ENCODE results near the gene IGF2R. TPM values are rescaled to one million over a fixed set of nuclear protein-coding genes. Genes with fewer than 3 reads are reported as not detected.
A peak's percentile ranks its signal among the peaks of the same experiment; 100 is the strongest.

The IGF2R gene
- total RNA-seq, 4 donors from 2014 or later: 48.8 to 106 (median 92.3) TPM

DNA sequence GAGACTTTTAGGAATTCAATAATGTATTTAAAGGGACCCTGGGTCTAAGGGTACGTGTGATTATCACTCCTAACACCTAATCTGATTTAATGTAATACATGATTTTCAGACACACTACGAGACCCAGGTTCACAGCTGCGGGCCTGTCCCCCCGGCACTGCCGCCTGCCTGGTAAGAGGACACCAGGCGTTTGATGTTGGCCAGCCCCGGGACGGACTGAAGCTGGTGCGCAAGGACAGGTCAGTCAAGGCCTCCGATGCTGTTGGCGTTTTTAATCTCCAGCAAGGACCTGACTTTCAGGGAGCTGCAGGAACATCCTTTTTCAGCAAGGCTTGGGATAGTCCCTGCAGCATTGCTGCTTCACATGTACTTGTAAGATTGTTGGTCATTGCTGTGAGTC lies 58.2 kb downstream of the IGF2R start:
- Histone ChIP-seq H3K27ac (no peak overlapping the region), H3K9me3 (no peaks in the 10 kb centered on the region), H3K4me3 (no peak overlapping the region), H3K36me3 (peaks cover 0 to 26% (median 13%) of the 10 kb centered on the region in 4 donors), H3K4me1 (peaks cover 0 to 15% (median 2%) of the 10 kb centered on the region in 4 donors), H3K27me3 (no peaks in the 10 kb centered on the region)
- TF ChIP-seq EP300 (IDR thresholded peaks at IDR 0.05; ENCODE audit: low read depth) (no peak), POLR2A (IDR thresholded peaks at IDR 0.05) (no peak), POLR2AphosphoS5 (IDR thresholded peaks at IDR 0.05) (no peak)
- TF ChIP-seq, protein P1, sequence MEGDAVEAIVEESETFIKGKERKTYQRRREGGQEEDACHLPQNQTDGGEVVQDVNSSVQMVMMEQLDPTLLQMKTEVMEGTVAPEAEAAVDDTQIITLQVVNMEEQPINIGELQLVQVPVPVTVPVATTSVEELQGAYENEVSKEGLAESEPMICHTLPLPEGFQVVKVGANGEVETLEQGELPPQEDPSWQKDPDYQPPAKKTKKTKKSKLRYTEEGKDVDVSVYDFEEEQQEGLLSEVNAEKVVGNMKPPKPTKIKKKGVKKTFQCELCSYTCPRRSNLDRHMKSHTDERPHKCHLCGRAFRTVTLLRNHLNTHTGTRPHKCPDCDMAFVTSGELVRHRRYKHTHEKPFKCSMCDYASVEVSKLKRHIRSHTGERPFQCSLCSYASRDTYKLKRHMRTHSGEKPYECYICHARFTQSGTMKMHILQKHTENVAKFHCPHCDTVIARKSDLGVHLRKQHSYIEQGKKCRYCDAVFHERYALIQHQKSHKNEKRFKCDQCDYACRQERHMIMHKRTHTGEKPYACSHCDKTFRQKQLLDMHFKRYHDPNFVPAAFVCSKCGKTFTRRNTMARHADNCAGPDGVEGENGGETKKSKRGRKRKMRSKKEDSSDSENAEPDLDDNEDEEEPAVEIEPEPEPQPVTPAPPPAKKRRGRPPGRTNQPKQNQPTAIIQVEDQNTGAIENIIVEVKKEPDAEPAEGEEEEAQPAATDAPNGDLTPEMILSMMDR (IDR thresholded peaks at IDR 0.05): no peak
- intact Hi-C loops (cut with DNase I; ENCODE audit: low total_unique reads): no loop called here
- DNase-seq: no peak
- in situ Hi-C loops (cut with MboI; ENCODE audit: low pct_ligation_motif_present in 1 of 4, low pct_unique_long_range_greater_than_20kb in 1 of 4, low sequenced_read_pairs in 3 of 4): no loop called here
- 88 to 92% methylated on average over 1 to 11 of the region's 11 CpGs for WGBS, 2 donors (ENCODE audit: low coverage in 1 of 2)

DNA sequence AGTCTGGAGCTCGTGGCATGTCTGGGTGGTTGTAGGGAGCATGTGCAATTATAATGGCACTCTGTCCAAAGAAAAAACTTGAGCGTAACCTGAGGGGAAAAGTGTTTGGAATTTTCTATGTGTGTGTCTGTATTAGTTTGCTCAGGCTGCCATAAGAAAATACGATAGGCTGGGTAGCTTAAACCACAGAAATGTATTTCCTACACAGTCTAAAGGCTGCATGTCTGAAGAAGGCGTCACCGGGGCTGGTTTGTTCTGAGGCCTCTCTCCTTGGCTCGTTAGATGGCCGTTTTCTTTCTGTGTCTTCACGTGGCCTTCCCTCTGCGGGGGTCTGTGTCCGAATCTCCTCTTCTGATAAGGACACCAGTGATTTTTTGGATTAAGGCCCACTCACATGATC lies 59.0 kb downstream of the IGF2R start:
- Histone ChIP-seq H3K27me3 (no peaks in the 10 kb centered on the region), H3K36me3 (peaks cover 0 to 34% (median 18%) of the 10 kb centered on the region in 4 donors), H3K4me3 (no peak overlapping the region), H3K4me1 (peaks cover 0 to 15% (median 2%) of the 10 kb centered on the region in 4 donors), H3K9me3 (no peaks in the 10 kb centered on the region), H3K27ac (no peak overlapping the region)
- intact Hi-C loops (cut with DNase I; ENCODE audit: low total_unique reads): no loop called here
- no peak for TF ChIP-seq POLR2AphosphoS5 (IDR thresholded peaks at IDR 0.05)
- TF ChIP-seq POLR2A (IDR thresholded peaks at IDR 0.05): no peak
- TF ChIP-seq, protein P1 (IDR thresholded peaks at IDR 0.05): no peak
- no peak for TF ChIP-seq EP300 (IDR thresholded peaks at IDR 0.05; ENCODE audit: low read depth)
- DNase-seq: no peak
- in situ Hi-C loops (cut with MboI; ENCODE audit: low pct_ligation_motif_present in 1 of 4, low pct_unique_long_range_greater_than_20kb in 1 of 4, low sequenced_read_pairs in 3 of 4): no loop called here
- WGBS, 2 donors (ENCODE audit: low coverage in 1 of 2): 85 to 86% methylated on average over 10 of the region's 10 CpGs

DNA sequence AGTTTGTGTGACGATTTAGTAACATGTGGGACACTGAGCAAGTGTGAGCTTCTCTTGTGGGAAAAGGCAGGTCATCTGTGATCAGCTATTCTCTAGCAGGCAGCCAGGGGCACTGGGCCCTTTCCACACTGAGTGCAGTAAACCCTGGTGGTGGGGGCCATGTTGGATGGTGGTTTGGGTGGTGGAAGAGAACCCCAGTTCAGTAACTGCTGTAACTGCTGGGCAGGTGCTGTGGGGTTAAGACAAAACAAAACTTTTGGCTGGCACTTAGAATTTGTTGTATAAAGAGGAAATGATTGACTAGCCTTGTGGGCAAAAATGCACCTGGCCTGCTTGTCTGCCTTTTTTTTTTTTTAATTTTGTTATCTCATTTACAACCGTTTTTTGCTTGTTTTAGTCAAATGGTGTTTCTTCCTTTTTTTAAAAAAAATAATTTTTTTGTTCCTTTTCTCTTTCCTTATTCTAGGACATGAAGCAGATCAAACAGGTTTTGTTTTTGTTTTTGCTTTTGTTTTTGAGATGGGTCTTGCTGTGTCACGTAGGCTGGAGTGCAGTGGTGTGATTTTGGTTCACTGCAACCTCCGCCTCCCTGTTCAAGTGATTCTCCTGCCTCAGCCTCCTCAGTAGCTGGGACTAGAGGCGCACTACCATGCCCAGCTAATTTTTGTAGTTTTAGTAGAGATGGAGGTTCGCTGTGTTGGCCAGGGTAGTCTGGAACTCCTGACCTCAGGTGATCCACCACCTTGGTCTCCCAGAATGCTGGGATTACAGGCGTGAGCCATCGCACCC lies 59.8 kb downstream of the IGF2R start:
- intact Hi-C loops (cut with DNase I; ENCODE audit: low total_unique reads): no loop called here
- Histone ChIP-seq H3K4me1 (peaks cover 0 to 15% (median 2%) of the 10 kb centered on the region in 4 donors), H3K9me3 (no peaks in the 10 kb centered on the region), H3K4me3 (no peak overlapping the region), H3K27ac (peak overlapping the region in 2 of 4 donors; percentile 70 to 73), H3K36me3 (peaks cover 0 to 40% (median 21%) of the 10 kb centered on the region in 4 donors), H3K27me3 (no peaks in the 10 kb centered on the region)
- 85 to 94% methylated on average over 2 to 8 of the region's 8 CpGs for WGBS, 2 donors (ENCODE audit: low coverage in 1 of 2)
- in situ Hi-C loops (cut with MboI; ENCODE audit: low pct_ligation_motif_present in 1 of 4, low pct_unique_long_range_greater_than_20kb in 1 of 4, low sequenced_read_pairs in 3 of 4): no loop called here
- TF ChIP-seq POLR2AphosphoS5 (IDR thresholded peaks at IDR 0.05): no peak
- no peak for DNase-seq

DNA sequence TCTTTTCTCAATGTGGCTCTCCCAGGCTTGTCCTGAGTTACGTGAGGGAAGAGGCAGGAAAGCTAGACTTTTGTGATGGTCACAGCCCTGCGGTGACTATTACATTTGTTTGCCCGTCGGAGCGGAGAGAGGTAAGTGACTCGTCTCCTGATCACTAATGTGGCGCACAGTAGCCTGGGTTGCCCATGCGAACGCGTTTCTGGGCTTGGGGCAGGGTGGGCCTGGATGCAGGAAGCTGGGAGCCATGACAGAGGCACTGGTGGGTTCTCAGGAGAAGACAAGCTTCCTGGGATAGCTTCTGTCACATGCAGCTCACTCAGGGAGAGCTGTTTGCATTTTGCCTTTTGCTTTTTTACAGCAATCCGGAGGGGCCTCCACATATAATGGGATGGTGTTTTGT lies 60.6 kb downstream of the IGF2R start:
- no peak overlapping the region for H3K4me3 ChIP-seq
- no peak for DNase-seq
- H3K9me3 ChIP-seq: no peaks in the 10 kb centered on the region
- WGBS, 2 donors (ENCODE audit: low coverage in 1 of 2): 91% methylated on average over 11 of the region's 11 CpGs; no CpG with 5 or more reads in 1 of the 2 donors
- H3K36me3 ChIP-seq: peaks cover 0 to 47% (median 24%) of the 10 kb centered on the region in 4 donors
- peaks cover 0 to 15% (median 2%) of the 10 kb centered on the region in 4 donors for H3K4me1 ChIP-seq
- in situ Hi-C loops (cut with MboI; ENCODE audit: low pct_ligation_motif_present in 1 of 4, low pct_unique_long_range_greater_than_20kb in 1 of 4, low sequenced_read_pairs in 3 of 4) (no loop called here), intact Hi-C loops (cut with DNase I; ENCODE audit: low total_unique reads) (no loop called here)
- H3K27ac ChIP-seq: peak overlapping the region; percentile 54 to 73 (median 66)
- TF ChIP-seq EP300 (IDR thresholded peaks at IDR 0.05; ENCODE audit: low read depth): no peak
- TF ChIP-seq POLR2AphosphoS5 (IDR thresholded peaks at IDR 0.05): no peak
- TF ChIP-seq, protein P1 (IDR thresholded peaks at IDR 0.05): no peak
- TF ChIP-seq POLR2A (IDR thresholded peaks at IDR 0.05): no peak
- no peaks in the 10 kb centered on the region for H3K27me3 ChIP-seq
